Prostate gland (tissue), 2 donors: ENCODE data around the gene TCAP.

Experiments
- POLR2AphosphoS5 ChIP-seq: sonication (generic); formaldehyde crosslinking; IDR thresholded peaks from one replicate; pipeline ENCODE4 v1.6.1; 2017; ENCODE audit warnings: antibody characterized with exemption
- TF ChIP-seq, protein P1 (sequence below), 4 experiments: fragments of 200-600 bp in 2 of 4; fragments of 450-650 bp in 2 of 4; sonication (generic) in 2 of 4; IDR thresholded peaks; 1 replicate in 3 of 4; 2 replicates in 1 of 4; pipeline ENCODE4 v1.5.1; 2016 to 2019; ENCODE audit warnings: antibody characterized with exemption in 4 of 4, mild to moderate bottlenecking in 2 of 4, moderate library complexity in 2 of 4

DNA sequence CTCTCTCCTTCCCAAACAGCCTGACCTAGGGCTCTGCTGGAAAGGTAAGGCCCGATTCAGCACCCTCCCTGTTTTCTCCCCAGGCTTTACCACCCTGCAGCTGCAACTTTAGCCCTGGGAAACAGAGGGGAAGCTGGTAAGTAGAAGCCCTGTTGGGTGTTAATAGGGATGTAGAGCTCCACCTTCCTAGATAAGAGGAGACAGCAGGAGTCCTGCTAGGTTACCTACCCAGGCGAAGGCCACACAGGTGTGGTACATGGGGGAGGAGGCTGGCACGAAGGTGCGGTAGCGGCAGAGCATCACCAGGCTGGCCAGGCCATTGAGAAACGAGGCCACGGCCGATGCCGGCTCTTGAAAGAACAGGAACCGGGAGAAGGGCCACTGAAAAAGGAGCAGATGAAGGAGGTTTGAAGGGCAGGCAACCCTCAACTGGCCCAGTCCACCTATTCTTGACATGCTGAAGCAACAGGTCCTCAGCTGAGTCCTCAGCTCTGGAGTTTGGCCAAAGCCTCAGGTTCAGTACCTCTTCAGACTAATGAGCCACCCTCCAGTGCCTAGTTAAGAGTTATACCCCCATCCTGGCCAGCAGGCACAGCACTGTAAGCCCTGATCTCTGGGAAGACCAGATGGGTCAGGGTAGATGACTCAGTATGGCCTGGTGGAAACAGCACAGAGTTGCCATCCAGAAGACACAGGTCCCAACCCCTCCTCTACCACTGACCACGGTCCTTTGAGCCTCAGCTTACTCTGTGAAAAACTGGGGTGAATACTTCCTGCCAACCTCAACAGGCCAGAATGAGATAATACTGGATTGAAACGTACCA, 19.4 kb downstream of the TCAP start:
- TF ChIP-seq, protein P1, sequence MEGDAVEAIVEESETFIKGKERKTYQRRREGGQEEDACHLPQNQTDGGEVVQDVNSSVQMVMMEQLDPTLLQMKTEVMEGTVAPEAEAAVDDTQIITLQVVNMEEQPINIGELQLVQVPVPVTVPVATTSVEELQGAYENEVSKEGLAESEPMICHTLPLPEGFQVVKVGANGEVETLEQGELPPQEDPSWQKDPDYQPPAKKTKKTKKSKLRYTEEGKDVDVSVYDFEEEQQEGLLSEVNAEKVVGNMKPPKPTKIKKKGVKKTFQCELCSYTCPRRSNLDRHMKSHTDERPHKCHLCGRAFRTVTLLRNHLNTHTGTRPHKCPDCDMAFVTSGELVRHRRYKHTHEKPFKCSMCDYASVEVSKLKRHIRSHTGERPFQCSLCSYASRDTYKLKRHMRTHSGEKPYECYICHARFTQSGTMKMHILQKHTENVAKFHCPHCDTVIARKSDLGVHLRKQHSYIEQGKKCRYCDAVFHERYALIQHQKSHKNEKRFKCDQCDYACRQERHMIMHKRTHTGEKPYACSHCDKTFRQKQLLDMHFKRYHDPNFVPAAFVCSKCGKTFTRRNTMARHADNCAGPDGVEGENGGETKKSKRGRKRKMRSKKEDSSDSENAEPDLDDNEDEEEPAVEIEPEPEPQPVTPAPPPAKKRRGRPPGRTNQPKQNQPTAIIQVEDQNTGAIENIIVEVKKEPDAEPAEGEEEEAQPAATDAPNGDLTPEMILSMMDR (IDR thresholded peaks at IDR 0.05): no peak
- TF ChIP-seq POLR2AphosphoS5: no peak
